GM06990 (cell line): ENCODE results near the gene GOSR1.
"Not testable (repeated sequence)": the region's sequence is repeated elsewhere in the genome, so short reads cannot be mapped to it uniquely, and the experiment has no call there.

Experiments used
- DNase-seq: peaks from one replicate; pipeline ENCODE4 v3.0.0-alpha.2; 2011; ENCODE audit not compliant: insufficient read length; ENCODE audit errors: extremely low read depth
- H3K27me3 ChIP-seq: replicated peaks from 2 replicates; pipeline ENCODE4 v1.6.0; 2011; ENCODE audit warnings: low read length; ENCODE audit not compliant: control insufficient read depth, insufficient read depth
- H3K36me3 ChIP-seq: 2 replicates; pipeline ENCODE4 v1.5.1; 2011; ENCODE audit warnings: low read length; ENCODE audit not compliant: control insufficient read depth, insufficient read depth
- H3K4me3 ChIP-seq: replicated peaks from 2 replicates; pipeline ENCODE4 v1.5.1; 2011; ENCODE audit warnings: low read depth, mild to moderate bottlenecking, control low read depth, low read length
- CTCF ChIP-seq: IDR thresholded peaks from 2 replicates; pipeline ENCODE4 v1.5.1; 2011; ENCODE audit warnings: low read length, control low read depth, mild to moderate bottlenecking, inconsistent platforms; ENCODE audit not compliant: insufficient read depth, poor library complexity, severe bottlenecking

Gene GOSR1

GRCh38 chr17:30520882-30521281 is 43.7 kb downstream of the GOSR1 start:
- TF ChIP-seq CTCF: no peak
- peaks cover 4% of the 10 kb centered on the region for H3K36me3 ChIP-seq
- H3K4me3 ChIP-seq: no peak overlapping the region
- H3K27me3 ChIP-seq: no peaks in the 10 kb centered on the region
- no peak for DNase-seq

- Histone ChIP-seq H3K27me3 (no peaks in the 10 kb centered on the region), H3K36me3 (peaks cover 4% of the 10 kb centered on the region), H3K4me3 (no peak overlapping the region)
- no peak for DNase-seq
- no peak for TF ChIP-seq CTCF
Observed at GRCh38 chr17:30521766-30522165, 44.6 kb downstream of the GOSR1 start.

- H3K36me3 ChIP-seq: not testable (repeated sequence)
Observed at GRCh38 chr17:30523236-30523635, 46.0 kb downstream of the GOSR1 start.

GRCh38 chr17:30524847-30525246 is 47.6 kb downstream of the GOSR1 start:
- TF ChIP-seq CTCF: no peak
- H3K4me3 ChIP-seq: no peak overlapping the region
- H3K36me3 ChIP-seq: peaks cover 4% of the 10 kb centered on the region
- H3K27me3 ChIP-seq: no peaks in the 10 kb centered on the region
- no peak for DNase-seq

More at GRCh38 chr17:30523236-30523635, 46.0 kb downstream of the GOSR1 start:
- H3K4me3 ChIP-seq, DNase-seq, H3K27me3 ChIP-seq: not testable (repeated sequence)

GRCh38 chr17:30526401-30526800 is 49.2 kb downstream of the GOSR1 start:
- DNase-seq: no peak
- H3K27me3 ChIP-seq: no peaks in the 10 kb centered on the region
- no peak overlapping the region for H3K4me3 ChIP-seq
- TF ChIP-seq CTCF: no peak
- H3K36me3 ChIP-seq: peaks cover 4% of the 10 kb centered on the region

GRCh38 chr17:30528701-30529100 is 51.5 kb downstream of the GOSR1 start:
- not testable (repeated sequence) for H3K4me3 ChIP-seq, H3K36me3 ChIP-seq, DNase-seq, H3K27me3 ChIP-seq

- Histone ChIP-seq H3K27me3 (no peaks in the 10 kb centered on the region), H3K4me3 (no peak overlapping the region), H3K36me3 (no peaks in the 10 kb centered on the region)
- no peak for DNase-seq
- TF ChIP-seq CTCF: no peak
Observed at GRCh38 chr17:30530346-30531025, 53.3 kb downstream of the GOSR1 start.
